IMR-90 (cell line): ENCODE data around the gene DIRAS3. TPM values are rescaled to one million over a fixed set of nuclear protein-coding genes. Genes with fewer than 3 reads are reported as not detected.

Experiments used
- ATAC-seq: fragments of 200-7000 bp; cut with Tn5 transposase; 2 replicates; pipeline ENCODE4 v1.9.1; 2020; ENCODE audit warnings: low read depth, mild to moderate bottlenecking, moderate library complexity
- BruUV-seq: library from RNA; stranded (reverse); fragments of 400-500 nt; replicated peaks from 2 replicates; lab custom pipeline; 2021; lab: Mats Ljungman, UMichigan
- CTCF ChIA-PET: fragments of 300-600 bp; formaldehyde crosslinking; extraction: SDS; loops from one replicate; lab custom pipeline; 2021; ENCODE audit warnings: antibody characterized with exemption; lab: Yijun Ruan, JAX
- POLR2A ChIA-PET: fragments of 300-600 bp; sonication (Branson Sonifier 250); formaldehyde crosslinking; loops from one replicate; lab custom pipeline; 2022; ENCODE audit warnings: antibody characterized with exemption; ENCODE audit not compliant: unreplicated experiment; lab: Charles Lee
- DNase-seq: peaks from one replicate; pipeline ENCODE4 v3.0.0; 2013
- H2AFZ ChIP-seq: replicated peaks from 2 replicates; pipeline ENCODE3; 2013; ENCODE audit warnings: low read length, mild to moderate bottlenecking; ENCODE audit not compliant: poor library complexity
- H2AK5ac ChIP-seq: 2 replicates; pipeline ENCODE4 v1.6.1; 2013; ENCODE audit warnings: low read depth, low read length, inconsistent platforms
- H2AK9ac ChIP-seq: replicated peaks from 2 replicates; pipeline ENCODE3; 2013; ENCODE audit warnings: mild to moderate bottlenecking, low read depth, low read length, moderate library complexity; ENCODE audit not compliant: poor library complexity
- H2BK120ac ChIP-seq: 2 replicates; pipeline ENCODE4 v1.6.1; 2013; ENCODE audit warnings: low read depth, low read length, inconsistent platforms
- H2BK15ac ChIP-seq: 3 replicates; pipeline ENCODE4 v1.6.1; 2013; ENCODE audit warnings: low read depth, low read length, inconsistent platforms
- H2BK20ac ChIP-seq: 2 replicates; pipeline ENCODE4 v1.6.1; 2013; ENCODE audit warnings: low read depth, mild to moderate bottlenecking, inconsistent platforms, low read length, moderate library complexity
- H2BK5ac ChIP-seq: 2 replicates; pipeline ENCODE4 v1.6.1; 2013; ENCODE audit warnings: mild to moderate bottlenecking, low read depth, low read length, inconsistent platforms; ENCODE audit not compliant: poor library complexity, severe bottlenecking
- H3K14ac ChIP-seq: replicated peaks from 2 replicates; pipeline ENCODE4 v1.6.1; 2013; ENCODE audit warnings: low read depth, low read length, inconsistent platforms
- H3K18ac ChIP-seq: 2 replicates; pipeline ENCODE4 v1.6.1; 2013; ENCODE audit warnings: low read depth, low read length, control low read depth
- H3K23ac ChIP-seq: 2 replicates; pipeline ENCODE4 v1.6.1; 2013; ENCODE audit warnings: low read depth, low read length, inconsistent platforms
- H3K27ac ChIP-seq: 2 replicates; pipeline ENCODE4 v1.5.1; 2013; ENCODE audit warnings: mild to moderate bottlenecking, control low read depth, low read length; ENCODE audit not compliant: insufficient read depth
- H3K27me3 ChIP-seq: 2 replicates; pipeline ENCODE4 v1.6.1; 2013; ENCODE audit warnings: low read length; ENCODE audit not compliant: control insufficient read depth, insufficient read depth
- H3K36me3 ChIP-seq: 2 replicates; pipeline ENCODE4 v1.6.1; 2013; ENCODE audit warnings: low read length, mixed read lengths; ENCODE audit not compliant: control insufficient read depth, insufficient read depth
- H3K4ac ChIP-seq: 2 replicates; pipeline ENCODE4 v1.6.1; 2013; ENCODE audit warnings: low read depth, low read length, inconsistent platforms
- H3K4me1 ChIP-seq: 2 replicates; pipeline ENCODE4 v1.6.1; 2013; ENCODE audit warnings: low read length, mixed read lengths; ENCODE audit not compliant: control insufficient read depth, insufficient read depth
- H3K4me2 ChIP-seq: 2 replicates; pipeline ENCODE4 v1.6.1; 2013; ENCODE audit warnings: low read depth, mild to moderate bottlenecking, control low read depth, low read length, moderate library complexity
- H3K4me3 ChIP-seq: 2 replicates; pipeline ENCODE4 v1.5.1; 2013; ENCODE audit warnings: low read depth, mild to moderate bottlenecking, control low read depth, low read length, moderate library complexity; ENCODE audit not compliant: insufficient read depth
- H3K56ac ChIP-seq: 2 replicates; pipeline ENCODE4 v1.6.1; 2013; ENCODE audit warnings: low read length, inconsistent platforms; ENCODE audit not compliant: insufficient read depth; ENCODE audit errors: extremely low read depth
- H3K79me1 ChIP-seq, 2 experiments: 2 replicates each; pipeline ENCODE4 v1.6.1; 2013; ENCODE audit warnings: low read length in 2 of 2, inconsistent platforms in 1 of 2, low read depth in 1 of 2
- H3K9ac ChIP-seq: 2 replicates; pipeline ENCODE4 v1.6.1; 2013; ENCODE audit warnings: low read depth, low read length, control low read depth
- H3K9me1 ChIP-seq: 2 replicates; pipeline ENCODE4 v1.6.1; 2013; ENCODE audit warnings: low read length, inconsistent platforms; ENCODE audit not compliant: insufficient read depth
- H3K9me3 ChIP-seq: 2 replicates; pipeline ENCODE4 v1.6.1; 2013; ENCODE audit warnings: low read length; ENCODE audit not compliant: control insufficient read depth, insufficient read depth
- H4K20me1 ChIP-seq: 2 replicates; pipeline ENCODE4 v1.6.1; 2013; ENCODE audit warnings: low read length, inconsistent platforms; ENCODE audit not compliant: insufficient read depth
- H4K5ac ChIP-seq: 2 replicates; pipeline ENCODE4 v1.6.1; 2013; ENCODE audit warnings: mild to moderate bottlenecking, low read depth, low read length, control low read depth
- H4K8ac ChIP-seq, 2 experiments: 2 replicates each; pipeline ENCODE4 v1.6.1; 2013; ENCODE audit warnings: low read depth in 2 of 2, low read length in 2 of 2, control low read depth in 1 of 2, inconsistent platforms in 1 of 2
- H4K91ac ChIP-seq: 2 replicates; pipeline ENCODE4 v1.6.1; 2013; ENCODE audit warnings: low read depth, low read length, inconsistent platforms; ENCODE audit not compliant: insufficient read depth
- BHLHE40 ChIP-seq: fragments of 150-350 bp; IDR thresholded peaks from 2 replicates; pipeline ENCODE4 v1.6.1; 2016; ENCODE audit warnings: mild to moderate bottlenecking, low read depth, low read length
- CEBPB ChIP-seq: IDR thresholded peaks from 2 replicates; pipeline ENCODE4 v1.6.1; 2012; ENCODE audit warnings: low read depth, low read length, improper control_type of control experiment
- CHD1 ChIP-seq: IDR thresholded peaks from 2 replicates; pipeline ENCODE4 v1.6.1; 2012; ENCODE audit warnings: low read depth, low read length, improper control_type of control experiment
- CTCF ChIP-seq: conservative IDR thresholded peaks from 2 replicates; pipeline ENCODE4 v1.5.1; 2012; ENCODE audit warnings: mild to moderate bottlenecking, low read depth, low read length, improper control_type of control experiment
- FOS ChIP-seq: fragments of 150-350 bp; IDR thresholded peaks from 2 replicates; pipeline ENCODE4 v1.6.1; 2016; ENCODE audit warnings: low read depth, low read length
- RAD21 ChIP-seq: IDR thresholded peaks from 2 replicates; pipeline ENCODE4 v1.6.1; 2012; ENCODE audit warnings: low read length, improper control_type of control experiment
- RCOR1 ChIP-seq: IDR thresholded peaks from 2 replicates; pipeline ENCODE4 v1.6.1; 2012; ENCODE audit warnings: mild to moderate bottlenecking, low read length, improper control_type of control experiment; ENCODE audit not compliant: insufficient replicate concordance
- RFX5 ChIP-seq: IDR thresholded peaks from 2 replicates; pipeline ENCODE4 v1.8.0; 2012; ENCODE audit warnings: low read depth, mild to moderate bottlenecking, low read length, moderate library complexity
- USF2 ChIP-seq: fragments of 150-350 bp; IDR thresholded peaks from 2 replicates; pipeline ENCODE4 v1.6.1; 2017; ENCODE audit warnings: mild to moderate bottlenecking, antibody characterized with exemption, low read length, low read depth
- WGBS, 2 experiments: methylation state at CpG; one replicate each; pipeline versions ENCODE4 v1.1.5 to v1.1.7; 2013; ENCODE audit warnings: missing lambda C conversion rate in 2 of 2; ENCODE audit not compliant: insufficient read length in 1 of 2; ENCODE audit errors: extremely low coverage in 2 of 2; 5-methylcytosine and 5-hydroxymethylcytosine counted together
- dilution Hi-C: fragments of 300-500 bp; cut with HindIII; formaldehyde crosslinking; loops from one replicate; pipeline ENCODE4 v1.14.3; 2018; ENCODE audit warnings: low sequenced_read_pairs; ENCODE audit not compliant: unreplicated experiment
- in situ Hi-C: fragments of 300-500 bp; cut with MboI; formaldehyde crosslinking; loops from 3 replicates; pipeline ENCODE4 v1.14.3; 2019; ENCODE audit warnings: low sequenced_read_pairs, inconsistent platforms, mixed read lengths
- intact Hi-C: fragments of 100-400 bp; cut with micrococcal nuclease; formaldehyde crosslinking; loops from 2 replicates; pipeline ENCODE4 v1.10.0; 2022
- polyA plus RNA-seq, 3 experiments: library from polyadenylated mRNA; depleted of rRNA; stranded (reverse); fragments of >200 nt; gene quantifications; 2 replicates each; pipeline ENCODE4 v1.2.3, GENCODE V29; 2012; ENCODE audit warnings: low replicate concordance in 1 of 3
- total RNA-seq: library from RNA; depleted of rRNA; stranded (reverse); fragments of >200 nt; gene quantifications from 2 replicates; pipeline ENCODE4 v1.2.3, GENCODE V29; 2012

Gene DIRAS3
- total and polyA plus RNA-seq, 2 of the 4 experiments (the other 2 are of a cell fraction), result 8.6 to 14.6 TPM

DNA sequence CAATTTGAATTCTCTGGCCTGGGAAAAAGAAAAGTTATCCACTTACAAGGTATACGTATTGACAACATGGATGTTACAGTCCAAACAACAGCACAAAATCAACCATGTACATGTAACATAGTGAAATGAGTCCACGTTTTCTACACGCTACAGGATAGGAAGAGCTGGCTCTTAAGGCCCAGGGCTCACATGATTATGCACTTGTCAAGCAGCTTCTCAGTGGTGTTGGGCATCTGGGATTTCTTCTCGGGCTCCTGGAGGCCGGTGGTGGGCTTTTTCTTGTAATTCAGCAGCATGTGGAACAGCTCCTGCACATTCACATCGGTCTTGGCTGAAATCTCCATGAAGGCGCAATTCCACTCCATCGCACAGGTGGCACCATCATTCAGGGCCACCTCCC lies 4.0 kb downstream of the DIRAS3 start:
- Histone ChIP-seq H4K91ac (no peak overlapping the region), H2BK5ac (no peak overlapping the region), H4K20me1 (no peaks in the 10 kb centered on the region), H3K9me3 (no peaks in the 10 kb centered on the region), H4K5ac (no peak overlapping the region), H3K4me3 (no peak overlapping the region), H3K9me1 (no peaks in the 10 kb centered on the region), H2AFZ (no peak overlapping the region), H3K18ac (no peak overlapping the region), H3K4me2 (no peak overlapping the region), H3K4me1 (no peaks in the 10 kb centered on the region), H3K27me3 (no peaks in the 10 kb centered on the region), H2BK15ac (no peak overlapping the region), H3K14ac (no peak overlapping the region), H3K9ac (no peak overlapping the region), H2AK5ac (no peak overlapping the region), H3K79me1 (no peaks in the 10 kb centered on the region), H2BK120ac (no peak overlapping the region), H3K23ac (no peak overlapping the region), H2AK9ac (no peak overlapping the region), H2BK20ac (no peak overlapping the region), H3K36me3 (no peaks in the 10 kb centered on the region), H3K27ac (no peak overlapping the region), H3K56ac (no peak overlapping the region), H3K4ac (no peak overlapping the region), H4K8ac (no peak overlapping the region)
- in situ Hi-C loops (no loop called here), intact Hi-C loops (no loop called here), dilution Hi-C loops (no loop called here)
- BruUV-seq, result no TSS peak
- WGBS, 2 experiments, result 90% methylated on average over 5 of the region's 8 CpGs; no CpG with 5 or more reads in 1 of the 2 experiments
- ChIA-PET POLR2A (no interaction called here), CTCF (no interaction called here)
- DNase-seq (no peak), ATAC-seq (no peak)
- no peak for TF ChIP-seq CTCF
- no peak for TF ChIP-seq CEBPB
- TF ChIP-seq USF2, result no peak
- TF ChIP-seq RFX5, result no peak
- TF ChIP-seq BHLHE40, result no peak
- TF ChIP-seq FOS, result no peak
- TF ChIP-seq CHD1, result no peak
- TF ChIP-seq RCOR1, result no peak
- TF ChIP-seq RAD21, result no peak
